Measurements from ENCODE around the gene RNF152.

Gene RNF152

GRCh38 chr18:61892683-61893308 is at the start of gene RNF152:
RNF152 (minus strand) TSS chr18:61893007; CDS start chr18:61816463, 76,544 bp downstream.
- DNase-seq (ENCODE audit: low spot score): no peak

GRCh38 chr18:61941948-61942471 is 49.2 kb upstream of the RNF152 start:
- no peak for DNase-seq (ENCODE audit: low spot score)

- no peak for DNase-seq (ENCODE audit: low spot score)
Measured at GRCh38 chr18:61939046-61939674, 46.4 kb upstream of the RNF152 start.

GRCh38 chr18:61935362-61935761 is 42.6 kb upstream of the RNF152 start:
- no peak for DNase-seq (ENCODE audit: low spot score)

- no peak for DNase-seq (ENCODE audit: low spot score)
Measured at GRCh38 chr18:61931654-61932379, 39.0 kb upstream of the RNF152 start.

GRCh38 chr18:61929881-61930640 is 37.3 kb upstream of the RNF152 start:
- DNase-seq (ENCODE audit: low spot score): no peak

- DNase-seq (ENCODE audit: low spot score): peak; percentile 2
Measured at GRCh38 chr18:61926532-61926931, 33.7 kb upstream of the RNF152 start.

GRCh38 chr18:61924550-61924949 is 31.7 kb upstream of the RNF152 start:
- no peak for DNase-seq (ENCODE audit: low spot score)

GRCh38 chr18:61922435-61922834 is 29.6 kb upstream of the RNF152 start:
- DNase-seq (ENCODE audit: low spot score): no peak

GRCh38 chr18:61921621-61922235 is 28.9 kb upstream of the RNF152 start:
- no peak for DNase-seq (ENCODE audit: low spot score)

- no peak for DNase-seq (ENCODE audit: low spot score)
Measured at GRCh38 chr18:61917818-61918217, 25.0 kb upstream of the RNF152 start.

GRCh38 chr18:61912476-61912875 is 19.7 kb upstream of the RNF152 start:
- DNase-seq (ENCODE audit: low spot score): no peak

GRCh38 chr18:61910101-61910500 is 17.3 kb upstream of the RNF152 start:
- DNase-seq (ENCODE audit: low spot score): no peak

- DNase-seq (ENCODE audit: low spot score): no peak
Measured at GRCh38 chr18:61908661-61909060, 15.9 kb upstream of the RNF152 start.

- peak; percentile 52 for DNase-seq (ENCODE audit: low spot score)
Measured at GRCh38 chr18:61901323-61901986, 8.6 kb upstream of the RNF152 start.

- no peak for DNase-seq (ENCODE audit: low spot score)
Measured at GRCh38 chr18:61900504-61901281, 7.9 kb upstream of the RNF152 start.

- DNase-seq (ENCODE audit: low spot score): no peak
Measured at GRCh38 chr18:61898640-61899101, 5.9 kb upstream of the RNF152 start.

- no peak for DNase-seq (ENCODE audit: low spot score)
Measured at GRCh38 chr18:61896757-61897156, 4.0 kb upstream of the RNF152 start.

- DNase-seq (ENCODE audit: low spot score): no peak
Measured at GRCh38 chr18:61896118-61896517, 3.3 kb upstream of the RNF152 start.
